HG03097 (cell line): ENCODE data around the gene PMS1.
"Not testable (repeated sequence)": the region's sequence is repeated elsewhere in the genome, so short reads cannot be mapped to it uniquely, and the experiment has no call there.

Experiments used
- ATAC-seq: cut with Tn5 transposase; IDR thresholded peaks from one replicate; pipeline ENCODE4 v1.9.1; 2021; ENCODE audit not compliant: unreplicated experiment, low FRiP score

Gene PMS1

DNA sequence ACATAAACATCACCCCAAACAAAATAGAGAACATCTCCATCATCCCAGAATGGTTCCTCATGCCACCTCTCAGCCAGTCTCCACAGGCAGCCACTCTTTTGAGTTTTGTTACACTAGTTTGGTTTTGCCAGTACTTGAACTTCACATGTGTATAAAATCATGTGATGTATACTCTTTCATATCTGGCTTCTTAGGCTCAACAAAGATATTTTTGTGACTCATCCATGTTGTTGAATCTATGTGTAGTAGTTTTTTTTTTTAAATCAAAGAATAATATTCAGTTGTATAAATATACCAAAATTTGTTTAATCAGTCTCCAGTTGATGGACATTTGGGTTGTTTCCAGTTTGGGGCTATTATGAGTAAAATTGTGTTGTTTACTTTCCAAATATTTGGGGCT lies 75.9 kb downstream of the PMS1 start:
- ATAC-seq, result no peak

DNA sequence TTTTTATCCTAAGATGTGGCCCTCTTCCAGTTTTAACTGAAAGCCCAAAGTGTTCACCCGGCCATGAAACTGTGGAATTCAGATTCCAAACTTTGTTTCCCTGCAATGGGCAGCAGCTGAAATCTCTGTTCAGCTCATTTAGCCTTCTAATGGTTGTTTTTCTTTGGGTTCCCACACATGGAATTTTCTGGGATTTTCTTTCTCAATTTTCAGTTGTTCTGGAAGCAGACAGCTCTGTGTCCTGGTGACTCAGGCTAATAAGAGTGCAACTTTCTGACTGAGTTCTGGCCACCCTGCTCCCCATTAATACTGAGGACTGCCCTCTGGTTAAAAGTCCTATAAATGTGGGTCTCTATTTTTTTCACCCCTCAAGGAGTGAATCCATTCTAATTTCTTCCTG lies 78.5 kb downstream of the PMS1 start:
- no peak for ATAC-seq

- no peak for ATAC-seq
These were observed 81.6 kb downstream of the PMS1 start for GRCh38 chr2:189865826-189866225.

GRCh38 chr2:189866296-189866695 lies 82.0 kb downstream of the PMS1 start:
- no peak for ATAC-seq

DNA sequence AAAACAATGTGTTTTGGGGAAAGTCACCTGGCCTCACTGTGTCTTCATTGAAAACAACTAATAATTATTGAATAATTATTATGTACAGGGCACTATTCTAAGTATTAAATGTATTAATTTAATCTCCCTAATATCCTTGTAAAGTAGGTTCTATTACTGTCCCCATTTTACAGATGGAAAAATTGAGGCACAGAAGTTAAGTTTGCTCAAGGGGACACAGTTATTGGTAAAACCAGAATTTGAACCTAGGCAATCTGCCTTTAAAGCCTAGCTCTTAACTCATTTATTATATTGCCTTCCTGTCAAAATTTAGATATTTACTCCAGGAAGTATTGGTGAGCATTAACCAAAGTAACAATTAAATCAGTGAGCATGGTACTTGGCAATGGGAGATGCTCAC lies 84.6 kb downstream of the PMS1 start:
- ATAC-seq, result no peak

- no peak for ATAC-seq
These were observed 86.3 kb downstream of the PMS1 start for GRCh38 chr2:189870381-189871085.

- no peak for ATAC-seq
These were observed 89.4 kb downstream of the PMS1 start for GRCh38 chr2:189873696-189874095.

DNA sequence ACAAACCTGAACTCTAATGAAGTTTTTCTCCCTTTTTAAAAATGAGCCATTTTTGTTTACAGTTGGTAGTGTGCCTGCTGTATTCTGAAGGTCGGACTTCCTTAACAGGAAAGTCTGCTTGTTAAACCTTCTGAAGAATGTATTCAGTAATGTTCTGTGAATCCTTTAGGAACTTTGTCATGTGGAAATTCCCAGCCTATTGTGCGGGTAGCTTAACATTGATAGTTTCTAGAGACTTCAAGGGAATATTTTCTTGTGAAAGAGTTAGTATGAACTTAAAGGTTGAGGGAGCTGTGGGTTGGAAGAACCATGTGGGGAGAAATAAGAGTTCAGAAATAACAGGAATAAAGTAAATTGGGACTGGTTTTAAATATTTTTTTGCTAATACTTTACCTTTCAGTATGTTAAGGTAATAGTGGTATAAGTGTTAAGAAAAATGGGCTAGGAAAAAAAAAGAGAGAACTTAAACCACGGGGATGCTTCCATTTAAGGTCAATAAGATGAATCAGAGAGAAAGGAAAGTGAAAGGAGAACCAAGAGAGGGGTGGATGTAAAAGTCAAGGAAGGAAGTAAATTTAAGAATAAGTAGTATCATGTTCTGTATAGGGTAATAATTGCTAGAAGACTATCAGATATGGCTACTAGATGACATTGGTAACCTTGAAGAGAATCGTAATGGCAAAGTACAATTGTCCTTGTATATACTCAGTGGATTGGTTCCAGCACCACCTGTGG lies 90.5 kb downstream of the PMS1 start:
- ATAC-seq, result peak; percentile 46

- ATAC-seq, result no peak
These were observed 92.0 kb downstream of the PMS1 start for GRCh38 chr2:189876271-189876670.

GRCh38 chr2:189879716-189880081 lies 95.4 kb downstream of the PMS1 start:
- ATAC-seq, result no peak

DNA sequence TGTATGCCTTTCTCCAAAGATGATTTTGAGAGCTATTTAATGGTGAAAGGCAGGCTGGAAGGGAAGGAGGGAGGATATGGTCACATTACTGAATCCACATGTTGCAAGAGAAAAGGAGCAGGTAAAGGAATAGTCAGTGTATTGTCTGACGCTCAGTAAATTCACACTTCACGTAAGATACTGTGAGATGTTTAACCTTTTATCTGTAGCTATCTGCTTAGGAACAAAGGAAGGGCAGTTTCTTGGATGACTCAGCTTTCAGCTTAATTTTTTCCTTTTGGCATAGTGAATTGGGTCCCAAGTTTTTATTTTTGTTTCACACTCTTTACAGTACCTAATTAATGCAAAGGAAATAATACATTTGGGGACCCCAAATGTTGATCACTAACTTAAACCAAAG lies 96.2 kb downstream of the PMS1 start:
- ATAC-seq, result no peak

- ATAC-seq, result no peak
These were observed 96.7 kb downstream of the PMS1 start for GRCh38 chr2:189880832-189881492.

GRCh38 chr2:189885368-189885767 lies 101.1 kb downstream of the PMS1 start:
- no peak for ATAC-seq

GRCh38 chr2:189892546-189893294 lies 108.5 kb downstream of the PMS1 start:
- not testable (repeated sequence) for ATAC-seq

- ATAC-seq, result no peak
These were observed 112.6 kb downstream of the PMS1 start for GRCh38 chr2:189896809-189897208.

GRCh38 chr2:189899101-189899500 lies 114.9 kb downstream of the PMS1 start:
- ATAC-seq, result no peak

DNA sequence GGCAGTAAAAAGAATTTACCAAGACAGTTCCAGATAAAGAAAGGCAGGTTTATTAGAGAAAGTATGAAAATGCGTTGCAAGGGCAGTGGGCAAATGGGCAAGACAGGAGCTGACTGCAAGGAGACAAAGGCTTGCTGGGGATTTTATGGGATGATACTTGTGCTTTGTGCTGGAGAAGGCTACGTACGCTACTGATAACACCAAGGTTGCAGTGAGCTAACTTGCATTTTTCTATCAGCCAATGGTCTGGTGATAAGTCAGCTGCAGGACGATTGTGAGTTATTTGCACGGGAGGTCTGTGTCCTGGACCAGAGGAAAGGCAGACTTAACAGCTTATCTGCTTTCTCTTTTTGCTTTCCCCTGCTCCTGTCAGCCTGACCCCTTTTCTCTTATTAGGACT lies 116.5 kb downstream of the PMS1 start:
- ATAC-seq, result no peak

DNA sequence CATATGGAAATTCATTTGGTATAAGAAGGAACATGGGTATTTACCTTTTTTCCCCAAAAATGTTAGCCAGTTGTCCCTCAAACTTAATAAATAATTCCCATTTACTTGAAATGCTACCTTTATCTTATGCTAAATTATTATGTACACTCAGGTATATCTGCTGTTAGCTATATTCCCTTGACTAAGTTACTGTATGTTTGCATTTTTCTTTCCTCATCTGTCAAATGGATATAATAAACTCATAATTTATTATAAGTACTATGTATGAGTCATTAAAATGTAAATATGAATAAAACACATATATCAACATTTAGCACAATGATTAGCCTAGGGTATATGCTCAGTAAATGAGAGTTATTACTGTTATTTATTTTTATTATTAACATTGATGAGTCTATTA lies 117.4 kb downstream of the PMS1 start:
- no peak for ATAC-seq

DNA sequence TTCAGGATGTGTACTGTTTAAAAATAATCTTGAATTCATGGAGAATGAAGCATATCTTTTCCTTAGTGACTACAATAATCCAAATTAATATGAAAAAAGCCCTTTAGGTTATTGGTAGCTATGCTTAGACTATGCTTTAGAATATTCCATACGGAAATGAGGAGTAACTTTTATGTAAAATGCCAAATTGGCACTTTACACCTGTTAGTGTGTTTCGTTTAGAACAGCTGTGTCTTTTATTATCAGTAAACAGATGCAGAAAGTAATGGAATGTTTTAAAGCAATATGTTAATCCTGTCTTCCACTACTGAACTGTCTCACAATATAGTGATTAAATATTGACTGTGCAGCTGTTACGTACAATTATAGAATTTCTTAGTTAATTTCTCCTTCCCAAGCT lies 129.6 kb downstream of the PMS1 start:
- ATAC-seq, result no peak

GRCh38 chr2:189916651-189917050 lies 132.4 kb downstream of the PMS1 start:
- ATAC-seq, result no peak
